GM10266 (cell line): Measurements from ENCODE around the gene ANHX.

ENCODE experiments used
- DNase-seq: peaks from one replicate; pipeline ENCODE4 v3.0.0; 2012; ENCODE audit errors: extremely low spot score
- CTCF ChIP-seq: IDR thresholded peaks from 2 replicates; pipeline ENCODE4 v1.5.1; 2012; ENCODE audit warnings: mild to moderate bottlenecking, low read depth; ENCODE audit not compliant: control insufficient read depth, insufficient read depth; ENCODE audit errors: missing control alignments

ANHX gene

GRCh38 chr12:133222211-133222610 lies 13.5 kb downstream of the ANHX start:
- DNase-seq, result peak; percentile 2
- TF ChIP-seq CTCF, result no peak

- no peak for TF ChIP-seq CTCF
- peak; percentile 2 for DNase-seq
These were observed 14.4 kb downstream of the ANHX start for GRCh38 chr12:133221241-133221640.

- no peak for TF ChIP-seq CTCF
These were observed 15.2 kb downstream of the ANHX start for GRCh38 chr12:133220521-133220920.

GRCh38 chr12:133217219-133217618 lies 18.5 kb downstream of the ANHX start:
- no peak for DNase-seq
- TF ChIP-seq CTCF, result no peak

More at GRCh38 chr12:133220521-133220920, 15.2 kb downstream of the ANHX start:
- DNase-seq, result peak; percentile 2

GRCh38 chr12:133215724-133216123 lies 20.0 kb downstream of the ANHX start:
- no peak for TF ChIP-seq CTCF
- DNase-seq, result no peak

GRCh38 chr12:133206390-133206789 lies 29.3 kb downstream of the ANHX start:
- DNase-seq, result no peak
- TF ChIP-seq CTCF, result no peak

- DNase-seq, result no peak
- TF ChIP-seq CTCF, result no peak
These were observed 31.4 kb downstream of the ANHX start for GRCh38 chr12:133204264-133204603.
